GM13977 (cell line): Measurements from ENCODE around the gene PM20D1.
A peak's percentile ranks its signal among the peaks of the same experiment; 100 is the strongest.

ENCODE experiments used
- DNase-seq: peaks from one replicate; pipeline ENCODE4 v3.0.0; 2012; ENCODE audit warnings: low spot score
- in situ Hi-C: fragments of 300-500 bp; cut with MboI; formaldehyde crosslinking; loops from one replicate; pipeline ENCODE4 v1.12.0; 2022; ENCODE audit warnings: low sequenced_read_pairs, low pct_unique_long_range_greater_than_20kb, mixed read lengths, inconsistent platforms; ENCODE audit not compliant: unreplicated experiment
- TF ChIP-seq, protein P1 (sequence below): IDR thresholded peaks from 2 replicates; pipeline ENCODE4 v1.5.1; 2012; ENCODE audit warnings: mild to moderate bottlenecking, control low read depth; ENCODE audit not compliant: insufficient read depth; ENCODE audit errors: extremely low read depth, missing control alignments

PM20D1 gene

DNA sequence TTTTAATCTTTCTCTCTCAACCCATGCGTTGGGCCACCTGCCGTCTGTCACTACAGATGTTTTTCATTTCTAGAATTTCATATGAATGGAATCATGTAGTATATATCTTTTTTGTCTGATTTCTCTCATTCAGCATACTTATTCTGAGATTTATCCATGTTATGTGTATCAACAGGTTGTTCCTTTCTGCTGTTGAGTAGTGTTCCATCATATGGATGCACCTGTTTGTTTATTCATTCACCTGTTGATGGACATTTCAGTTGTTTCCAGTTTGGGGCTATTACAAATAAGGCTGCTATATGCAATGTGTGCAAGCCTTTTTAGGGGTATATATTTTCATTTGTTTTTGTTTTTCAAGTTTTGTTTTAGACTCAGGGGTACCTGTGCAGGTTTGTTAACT lies 27.5 kb downstream of the PM20D1 start:
- TF ChIP-seq, protein P1, sequence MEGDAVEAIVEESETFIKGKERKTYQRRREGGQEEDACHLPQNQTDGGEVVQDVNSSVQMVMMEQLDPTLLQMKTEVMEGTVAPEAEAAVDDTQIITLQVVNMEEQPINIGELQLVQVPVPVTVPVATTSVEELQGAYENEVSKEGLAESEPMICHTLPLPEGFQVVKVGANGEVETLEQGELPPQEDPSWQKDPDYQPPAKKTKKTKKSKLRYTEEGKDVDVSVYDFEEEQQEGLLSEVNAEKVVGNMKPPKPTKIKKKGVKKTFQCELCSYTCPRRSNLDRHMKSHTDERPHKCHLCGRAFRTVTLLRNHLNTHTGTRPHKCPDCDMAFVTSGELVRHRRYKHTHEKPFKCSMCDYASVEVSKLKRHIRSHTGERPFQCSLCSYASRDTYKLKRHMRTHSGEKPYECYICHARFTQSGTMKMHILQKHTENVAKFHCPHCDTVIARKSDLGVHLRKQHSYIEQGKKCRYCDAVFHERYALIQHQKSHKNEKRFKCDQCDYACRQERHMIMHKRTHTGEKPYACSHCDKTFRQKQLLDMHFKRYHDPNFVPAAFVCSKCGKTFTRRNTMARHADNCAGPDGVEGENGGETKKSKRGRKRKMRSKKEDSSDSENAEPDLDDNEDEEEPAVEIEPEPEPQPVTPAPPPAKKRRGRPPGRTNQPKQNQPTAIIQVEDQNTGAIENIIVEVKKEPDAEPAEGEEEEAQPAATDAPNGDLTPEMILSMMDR = no peak
- in situ Hi-C loops = no loop called here
- DNase-seq = no peak

DNA sequence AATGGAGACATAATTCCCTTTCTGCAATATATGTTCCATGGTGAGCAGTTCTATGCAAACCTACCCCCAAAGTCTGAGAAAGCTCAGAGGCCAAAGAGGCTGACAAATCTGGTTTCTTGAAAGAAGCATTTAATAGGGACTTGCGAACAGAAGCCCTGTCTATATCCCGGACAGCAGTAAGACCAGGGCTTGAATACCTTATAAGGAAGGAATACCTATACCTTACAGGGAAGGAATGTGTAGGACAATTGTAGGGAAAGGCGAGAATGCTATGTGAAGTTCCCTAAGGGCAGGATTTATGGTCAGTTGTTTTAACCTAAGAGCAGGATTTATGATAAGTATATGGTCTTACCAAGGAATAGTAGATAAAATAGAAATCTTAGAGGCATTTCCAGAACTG lies 31.9 kb downstream of the PM20D1 start:
- in situ Hi-C loops = no loop called here
- DNase-seq = no peak
- TF ChIP-seq, protein P1 = no peak

DNA sequence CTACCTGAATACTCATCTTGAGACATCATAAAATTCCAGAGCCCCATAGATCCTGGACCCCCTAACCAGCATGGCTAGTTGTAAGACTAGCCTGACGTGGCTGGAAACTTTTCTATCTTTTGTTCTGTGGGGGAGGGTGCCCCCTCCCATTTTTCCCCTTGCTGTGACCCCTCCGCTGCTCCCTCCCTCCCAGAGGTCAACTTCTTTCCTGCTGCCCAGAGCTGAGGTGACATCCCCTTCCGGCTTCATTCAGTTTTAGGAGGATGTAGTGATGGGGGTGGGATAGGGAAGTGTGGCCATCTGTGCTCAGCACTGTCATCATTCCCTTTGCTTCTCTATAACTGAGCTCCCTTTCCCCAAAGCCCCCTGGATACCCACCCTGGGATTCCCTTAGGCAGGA lies 32.6 kb downstream of the PM20D1 start:
- TF ChIP-seq, protein P1 = no peak
- in situ Hi-C loops = no loop called here
- DNase-seq = no peak

DNA sequence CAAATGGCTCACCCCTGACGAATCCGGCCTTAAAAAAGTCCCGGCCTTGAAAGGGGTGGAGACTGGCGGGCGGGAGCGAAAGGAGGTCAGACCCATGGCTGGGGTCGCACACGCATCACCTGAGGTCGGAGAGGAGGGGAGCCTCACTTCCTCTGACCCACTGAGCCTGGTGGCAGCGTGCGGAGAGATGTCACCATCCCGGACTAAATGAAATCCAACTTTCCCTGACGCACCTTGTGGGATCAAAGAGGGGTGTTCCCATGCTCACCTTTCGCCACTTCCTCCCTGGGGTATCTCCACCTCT lies 36.2 kb downstream of the PM20D1 start:
- in situ Hi-C loops = no loop called here
- DNase-seq = no peak
- TF ChIP-seq, protein P1 = no peak

DNA sequence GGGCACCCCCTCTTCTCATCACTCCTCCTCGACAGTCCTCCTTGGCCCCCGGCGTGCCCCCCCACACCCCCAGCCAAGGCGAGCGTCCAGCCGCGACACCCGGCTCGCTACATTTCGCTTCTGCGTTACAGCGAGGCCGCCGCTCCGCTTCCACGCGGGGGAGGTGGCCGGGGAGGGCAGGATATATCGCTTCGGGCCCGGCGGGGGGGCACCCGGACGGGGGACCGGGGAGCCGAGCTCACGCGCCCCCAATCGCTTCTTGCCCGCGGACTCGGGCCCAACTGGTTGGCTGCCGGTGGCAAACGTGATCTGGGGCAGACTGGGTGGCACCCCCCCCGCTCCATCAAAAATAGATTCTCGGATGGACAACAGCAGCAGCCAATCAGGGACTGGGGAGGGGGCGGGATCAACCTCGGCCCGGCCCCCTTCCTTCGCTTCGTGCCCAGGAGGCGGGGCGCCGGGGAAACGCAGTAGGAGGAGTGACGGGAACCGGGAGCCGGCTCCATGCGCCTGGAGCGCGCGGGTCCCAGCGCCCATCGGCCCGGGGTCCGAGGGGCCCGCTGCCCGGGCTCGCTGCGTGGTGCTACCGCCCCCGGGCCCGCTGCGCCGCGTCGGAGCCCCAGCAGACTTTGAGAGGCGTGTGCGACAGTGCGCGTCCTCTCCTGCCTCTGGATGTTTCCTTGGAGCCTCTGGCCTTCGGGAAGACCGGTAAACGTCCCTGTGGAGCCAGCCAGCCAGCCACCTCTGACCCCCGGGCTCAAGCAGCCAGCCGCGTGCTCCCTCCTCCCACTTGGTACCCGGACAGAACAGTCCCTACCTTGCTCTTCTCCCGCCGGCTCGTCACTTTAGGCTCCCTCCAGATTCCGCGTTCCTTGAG lies 36.8 kb downstream of the PM20D1 start, which contains the start of gene SLC41A1:
TSS of gene SLC41A1 (minus strand) at position 321 of the 877 bp plus-strand sequence. CDS start 2,757 bp downstream, outside the sequence.
- peak; percentile 98 for DNase-seq
- in situ Hi-C loops = no loop called here
- TF ChIP-seq, protein P1 = no peak

DNA sequence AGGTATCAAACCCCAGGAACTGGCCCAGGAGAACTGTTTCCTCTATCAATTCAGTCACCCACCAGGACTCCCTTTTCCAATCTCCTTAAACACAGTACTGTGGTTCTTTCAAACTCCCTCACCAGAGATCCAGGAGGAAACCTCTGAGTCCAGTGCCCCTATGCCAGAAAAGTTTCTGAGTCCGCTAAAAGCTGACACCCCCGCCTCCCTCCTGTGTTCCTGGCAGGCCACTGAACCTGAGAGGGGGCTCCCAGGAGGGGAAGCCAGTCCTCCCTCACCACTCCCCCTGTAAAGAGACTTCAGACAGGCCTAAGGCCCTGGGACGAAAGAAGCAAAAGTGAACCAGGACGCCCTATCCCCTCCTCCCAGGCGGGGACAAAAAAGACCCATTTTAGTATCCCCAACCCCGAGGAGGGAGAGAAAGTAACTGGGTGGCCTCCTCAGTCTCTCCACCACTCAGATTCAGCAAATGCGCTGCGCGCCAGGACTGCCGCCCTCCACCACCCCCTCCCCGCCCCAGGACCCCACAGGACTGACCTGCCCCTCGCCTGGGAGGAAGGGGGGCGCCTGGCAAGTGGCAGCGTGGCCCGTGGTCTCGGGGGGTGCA lies 37.6 kb downstream of the PM20D1 start:
- in situ Hi-C loops = no loop called here
- TF ChIP-seq, protein P1 = no peak
- peak; percentile 55 for DNase-seq
